ENCODE results near the gene PGS1.

PGS1 gene

DNA sequence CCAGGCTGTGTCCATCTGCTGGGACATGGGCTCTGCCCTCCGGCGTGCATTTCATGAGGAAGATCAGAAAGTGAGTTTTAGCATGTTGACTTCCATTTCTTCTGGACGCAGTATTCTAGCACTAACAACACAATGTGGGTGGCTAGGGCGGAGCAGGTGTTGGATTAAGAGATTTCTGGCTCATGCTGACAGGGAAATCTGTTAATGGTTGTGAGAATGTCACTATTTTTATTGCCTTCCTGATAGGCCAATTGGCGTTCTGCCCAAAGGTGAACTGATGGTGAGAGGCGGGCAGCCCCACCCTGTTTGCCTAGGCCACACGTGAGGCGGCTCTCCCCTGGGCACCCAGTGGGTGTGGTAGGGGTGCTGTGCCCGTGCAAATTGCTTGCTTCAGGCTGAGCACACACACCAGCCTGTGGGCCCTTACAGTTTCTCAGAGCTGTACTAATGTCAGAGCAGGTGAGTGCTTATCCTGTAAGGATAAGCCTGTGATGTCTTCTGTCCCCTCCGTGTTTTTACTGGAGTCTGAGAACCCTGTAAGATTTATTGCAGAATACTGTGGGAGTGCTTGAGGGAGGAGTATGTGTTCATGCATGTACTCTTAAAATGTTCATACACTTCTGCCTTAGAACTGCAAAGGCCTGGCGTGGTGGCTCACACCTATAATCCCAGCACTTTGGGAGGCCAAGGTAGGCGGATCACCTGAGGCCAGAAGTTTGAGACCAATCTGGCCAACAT, 30.9 kb downstream of the PGS1 start:
- DNase-seq, result no peak

DNA sequence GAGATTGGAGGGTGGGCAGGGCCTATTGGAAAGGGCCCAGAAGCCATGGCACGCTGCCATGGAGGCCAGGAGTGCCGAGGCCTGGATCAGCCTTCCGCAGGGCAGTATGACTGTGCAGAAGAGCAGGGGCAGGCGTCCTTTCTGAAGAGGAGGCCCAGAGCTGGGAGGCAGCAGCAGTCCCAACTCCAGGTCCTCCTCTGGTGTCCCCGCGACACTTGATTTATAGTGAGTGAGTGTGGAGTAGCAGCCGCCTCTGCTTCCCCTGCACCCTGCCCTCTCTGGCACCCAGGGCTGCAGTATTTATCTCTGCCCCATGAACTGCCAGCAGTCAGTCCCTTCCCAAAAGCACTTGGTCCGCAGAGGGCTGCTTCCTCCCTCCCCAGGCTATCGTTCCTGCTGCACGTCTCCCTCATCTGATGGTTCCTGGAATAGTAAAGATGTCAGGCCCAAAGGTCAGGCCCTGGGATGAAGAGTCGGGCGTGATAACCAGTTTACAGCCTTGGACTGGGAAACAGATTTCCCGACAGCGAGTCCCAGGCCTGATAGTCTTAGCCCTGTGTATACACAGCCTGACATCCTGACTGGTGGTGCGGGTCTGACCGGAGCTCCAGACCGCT, 32.9 kb downstream of the PGS1 start:
- no peak for DNase-seq

DNA sequence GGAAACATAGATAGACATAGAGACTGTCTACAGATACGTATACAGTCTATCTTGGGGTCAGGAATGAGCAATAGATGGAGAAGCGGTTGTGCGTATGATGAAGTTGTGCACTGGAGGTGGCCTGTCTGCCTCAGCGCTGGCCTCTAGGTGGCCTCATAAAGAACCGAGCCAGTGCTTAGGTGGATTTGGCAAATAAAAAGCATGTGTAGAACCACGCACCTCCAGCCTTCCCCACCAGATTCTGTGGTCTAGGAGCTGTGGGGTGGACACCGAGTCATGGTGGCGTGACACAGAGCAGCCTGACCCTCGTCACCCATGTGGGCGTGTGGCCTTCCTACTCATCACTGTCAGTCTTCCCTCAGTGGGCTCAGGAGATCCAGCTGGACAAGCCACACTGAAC, 34.0 kb downstream of the PGS1 start:
- DNase-seq, result peak; percentile 72 to 73

DNA sequence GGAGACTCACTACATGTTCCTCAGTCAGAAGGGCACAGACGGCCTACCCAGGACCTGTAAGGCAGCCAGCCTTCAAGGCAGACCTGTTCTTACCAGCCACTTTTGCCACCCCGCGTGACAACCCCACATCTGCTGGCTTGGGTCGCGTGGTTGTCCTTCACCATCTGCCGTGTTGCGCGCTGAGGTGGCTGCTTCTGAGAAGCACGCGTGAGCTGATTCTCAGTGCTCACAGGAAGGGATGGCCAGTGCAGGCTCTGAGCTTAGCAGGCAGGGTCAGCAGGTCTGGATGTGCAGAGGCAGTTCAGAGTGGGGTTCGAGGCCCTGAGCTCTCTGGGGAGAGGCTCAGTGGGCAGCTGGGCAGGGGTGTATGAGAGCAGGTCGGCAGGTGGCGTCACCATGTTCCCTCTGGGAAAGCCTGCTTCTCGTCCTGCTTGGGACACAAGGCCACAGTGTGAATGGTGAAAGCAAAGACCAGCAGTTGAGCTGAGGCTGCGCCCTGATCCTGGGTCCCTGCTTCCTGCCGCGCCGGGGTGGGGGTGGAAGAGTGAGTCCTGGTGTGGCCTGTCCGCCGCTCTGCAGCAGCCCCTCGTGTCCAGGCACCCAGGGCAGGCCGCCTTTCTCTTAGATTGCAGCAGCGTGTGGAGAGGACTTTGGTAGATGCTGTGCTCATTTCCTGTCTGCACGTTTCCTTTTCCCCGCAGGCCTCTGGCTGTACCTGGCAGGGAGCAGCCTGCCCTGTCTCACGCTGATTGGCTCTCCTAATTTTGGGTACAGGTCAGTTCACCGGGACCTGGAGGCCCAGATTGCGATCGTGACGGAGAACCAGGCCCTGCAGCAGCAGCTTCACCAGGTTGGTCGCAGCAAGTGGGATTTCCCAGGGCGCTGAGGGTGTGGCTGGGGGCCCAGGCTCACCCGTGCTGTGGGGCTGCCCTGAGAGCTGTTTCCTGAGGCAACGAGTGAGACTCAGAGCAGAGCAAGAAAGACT, 36.0 kb downstream of the PGS1 start:
- DNase-seq, result peak; percentile 60 to 67

DNA sequence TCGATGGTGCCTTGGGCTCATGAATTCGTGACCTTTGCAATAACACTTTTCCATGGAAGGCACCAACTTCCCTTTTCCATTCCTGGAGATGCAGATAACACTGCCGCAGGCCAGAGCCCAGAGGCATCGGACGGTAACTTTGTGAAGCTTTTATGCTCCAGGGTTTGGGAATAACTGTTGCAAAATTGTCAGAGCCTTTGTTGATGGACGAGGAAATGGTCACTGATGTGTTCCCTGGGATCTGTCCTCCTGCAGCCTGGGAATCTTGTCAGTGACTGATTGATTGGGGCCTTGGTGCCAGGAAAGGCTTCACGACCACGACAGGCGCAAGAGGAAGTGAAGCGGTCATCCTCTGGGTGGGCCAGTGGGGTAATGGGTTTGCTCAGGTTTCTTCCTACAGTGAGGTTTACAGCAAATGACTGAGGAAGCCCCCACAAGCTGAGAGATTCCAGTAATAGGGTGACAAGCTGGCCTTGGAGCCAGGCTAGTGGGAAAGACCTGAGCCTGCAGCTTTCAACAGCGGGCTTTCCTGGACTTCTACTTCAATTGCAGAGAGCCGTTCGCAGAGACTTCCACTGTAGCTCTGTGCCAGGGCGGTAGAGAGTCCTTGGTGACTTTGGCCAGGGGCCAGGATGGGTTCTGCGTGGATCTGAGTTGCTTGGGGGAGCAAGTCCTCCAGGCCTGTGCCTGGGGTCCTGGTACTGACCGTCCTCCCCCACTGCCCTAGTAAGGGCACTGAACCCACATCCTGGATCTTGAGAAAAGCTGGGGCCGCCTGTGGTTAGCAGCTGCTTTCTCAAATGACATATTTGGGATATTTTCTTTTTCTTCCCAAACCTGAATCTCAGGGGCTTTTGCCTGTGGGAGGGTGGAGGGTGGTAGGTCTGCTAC, 37.6 kb downstream of the PGS1 start:
- DNase-seq, result no peak

DNA sequence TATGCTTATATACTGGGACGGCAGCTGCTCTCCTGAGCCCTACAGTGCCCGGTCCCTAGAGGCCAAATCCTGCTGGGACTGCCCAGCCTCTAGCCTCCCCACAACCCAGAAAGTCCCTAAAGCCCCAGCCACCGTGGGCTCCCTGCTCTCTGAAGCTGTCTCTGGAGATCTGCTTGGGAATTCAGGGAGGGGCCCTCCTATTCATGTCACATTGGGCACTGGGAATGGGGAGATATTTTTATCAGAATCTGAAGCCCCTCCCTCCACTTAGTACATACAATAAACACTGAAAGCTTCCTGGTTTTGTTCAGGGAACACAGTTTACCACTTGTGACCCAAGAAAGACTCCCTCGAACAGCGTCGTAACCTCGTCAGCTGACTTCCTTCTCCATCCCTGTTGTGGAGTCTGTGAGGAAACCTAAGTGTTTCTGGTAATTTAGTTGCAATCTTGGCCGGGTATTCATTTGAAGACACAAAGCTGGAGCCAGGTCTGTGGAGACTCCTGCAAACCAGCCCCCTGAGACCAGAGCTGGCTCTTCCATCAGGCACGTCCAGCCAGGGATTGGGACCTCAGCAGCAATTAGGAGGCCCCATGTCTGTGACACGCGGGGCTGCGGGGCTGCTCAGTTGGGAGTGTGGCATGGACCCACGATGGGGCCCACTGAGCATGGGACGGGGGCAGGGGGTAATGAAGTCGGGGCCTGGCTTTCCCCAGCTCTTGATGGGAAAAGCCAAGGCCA, 38.5 kb downstream of the PGS1 start:
- no peak for DNase-seq

DNA sequence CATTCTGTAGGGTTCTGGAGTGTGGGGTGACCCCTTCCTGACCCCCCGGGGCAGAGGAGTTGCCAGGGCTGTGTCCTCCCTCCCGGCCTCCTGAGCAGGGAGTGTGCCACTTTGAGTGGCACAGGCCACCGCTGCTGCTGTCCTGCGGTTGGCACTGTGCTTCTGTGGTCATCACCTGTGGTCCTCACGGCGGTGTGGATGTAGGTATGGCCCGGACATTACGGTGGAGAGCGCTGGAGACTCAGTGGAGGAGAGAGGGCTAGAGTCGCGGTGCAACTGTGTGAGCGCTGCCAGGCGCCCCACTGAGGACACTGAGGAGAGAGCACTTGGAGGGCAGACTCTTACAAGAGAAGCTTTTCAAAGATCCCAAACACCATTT, 39.1 kb downstream of the PGS1 start:
- no peak for DNase-seq

DNA sequence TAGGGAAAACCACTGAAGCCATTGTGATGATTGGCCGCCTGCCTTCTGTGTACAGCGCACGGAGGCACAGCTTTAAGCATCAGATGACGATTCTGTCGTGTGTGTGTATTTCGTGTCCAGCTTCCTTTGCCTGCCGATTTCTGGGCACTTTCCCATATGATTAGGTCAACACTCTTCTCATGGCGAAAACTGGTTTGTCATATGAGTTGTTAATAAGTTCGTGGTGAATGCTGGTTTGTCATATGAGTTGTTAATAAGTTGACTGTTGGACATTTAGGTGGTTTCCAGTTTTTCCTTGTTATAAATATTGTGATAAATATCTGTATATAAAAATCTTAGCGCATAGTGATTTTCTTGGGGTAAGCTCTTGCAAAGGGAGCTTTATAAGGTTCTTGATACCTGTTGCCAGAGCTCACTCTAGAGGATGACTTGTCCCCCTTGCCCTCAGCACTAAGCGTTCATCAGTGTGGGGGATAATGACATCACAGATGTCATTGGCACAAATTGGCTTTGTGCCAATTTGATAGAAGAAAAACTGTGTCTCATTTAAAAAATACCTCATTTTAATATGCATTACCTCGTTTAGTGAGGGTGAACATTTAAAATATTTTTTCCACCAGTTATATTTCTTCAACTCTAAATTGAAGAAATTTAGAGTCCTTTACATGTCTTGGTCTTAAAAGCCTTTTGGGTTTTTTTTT, 40.0 kb downstream of the PGS1 start:
- DNase-seq, result no peak

DNA sequence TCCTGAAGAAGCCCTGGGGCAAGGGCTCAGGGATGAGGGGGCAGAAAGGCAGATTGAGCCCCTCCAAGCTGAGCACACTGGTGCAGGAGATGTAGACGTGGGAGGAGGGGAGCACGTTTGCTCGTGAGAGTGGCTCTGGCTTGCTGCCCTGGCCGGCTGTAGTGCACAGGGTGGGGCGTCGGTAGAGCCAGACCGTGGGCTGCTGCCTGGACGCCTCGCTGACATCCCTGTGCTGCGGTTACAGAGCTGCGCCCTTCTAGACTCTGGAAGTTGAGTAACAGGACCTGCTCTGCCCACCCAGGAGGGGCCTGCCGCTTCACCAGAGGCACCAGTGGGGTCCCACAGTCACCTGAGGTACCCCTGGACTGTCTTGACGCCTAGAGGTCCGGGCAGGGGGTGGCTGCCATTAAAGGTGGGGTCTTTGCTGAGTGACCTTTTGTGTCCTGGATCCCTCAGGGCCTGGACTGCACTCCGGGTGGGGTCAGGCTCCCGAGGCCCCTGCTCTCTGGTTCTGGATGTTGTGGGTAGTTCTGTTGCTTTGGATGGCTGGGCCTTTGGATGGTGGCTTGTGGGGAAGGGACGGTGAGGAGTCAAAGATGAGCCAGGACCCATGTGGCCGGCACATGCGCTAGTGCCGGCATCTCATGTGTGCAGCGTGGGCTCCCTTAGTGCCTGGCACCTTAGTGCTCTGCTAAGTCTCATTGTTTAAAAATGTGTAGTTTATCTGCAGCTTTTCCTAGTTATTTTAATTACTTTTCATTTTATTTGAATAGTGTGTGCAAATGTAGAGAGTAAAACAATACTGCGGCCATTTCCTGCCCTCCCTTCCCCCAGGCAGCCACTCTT, 41.7 kb downstream of the PGS1 start:
- no peak for DNase-seq

DNA sequence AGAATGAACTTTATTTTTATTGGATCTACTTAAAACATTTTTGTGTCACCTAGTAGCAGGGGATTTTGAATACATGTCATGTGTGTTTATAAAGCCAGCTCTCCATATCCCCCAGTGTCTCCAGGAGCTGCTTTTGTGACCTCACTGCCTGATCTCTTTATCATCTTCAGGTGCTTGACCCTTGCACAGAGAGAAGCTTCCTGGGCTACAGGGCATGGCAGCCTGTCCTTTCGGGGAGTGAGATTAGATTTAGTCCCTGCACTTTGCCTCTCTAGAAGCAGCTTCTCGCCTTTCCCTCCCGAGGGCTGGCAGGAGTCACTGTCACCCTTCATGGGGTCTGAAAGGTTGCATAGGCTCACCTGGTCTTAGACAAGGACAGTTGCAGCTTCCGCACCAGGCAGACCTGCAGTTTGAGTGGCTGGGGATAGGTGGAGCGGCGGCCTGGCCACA, 42.7 kb downstream of the PGS1 start:
- no peak for DNase-seq

DNA sequence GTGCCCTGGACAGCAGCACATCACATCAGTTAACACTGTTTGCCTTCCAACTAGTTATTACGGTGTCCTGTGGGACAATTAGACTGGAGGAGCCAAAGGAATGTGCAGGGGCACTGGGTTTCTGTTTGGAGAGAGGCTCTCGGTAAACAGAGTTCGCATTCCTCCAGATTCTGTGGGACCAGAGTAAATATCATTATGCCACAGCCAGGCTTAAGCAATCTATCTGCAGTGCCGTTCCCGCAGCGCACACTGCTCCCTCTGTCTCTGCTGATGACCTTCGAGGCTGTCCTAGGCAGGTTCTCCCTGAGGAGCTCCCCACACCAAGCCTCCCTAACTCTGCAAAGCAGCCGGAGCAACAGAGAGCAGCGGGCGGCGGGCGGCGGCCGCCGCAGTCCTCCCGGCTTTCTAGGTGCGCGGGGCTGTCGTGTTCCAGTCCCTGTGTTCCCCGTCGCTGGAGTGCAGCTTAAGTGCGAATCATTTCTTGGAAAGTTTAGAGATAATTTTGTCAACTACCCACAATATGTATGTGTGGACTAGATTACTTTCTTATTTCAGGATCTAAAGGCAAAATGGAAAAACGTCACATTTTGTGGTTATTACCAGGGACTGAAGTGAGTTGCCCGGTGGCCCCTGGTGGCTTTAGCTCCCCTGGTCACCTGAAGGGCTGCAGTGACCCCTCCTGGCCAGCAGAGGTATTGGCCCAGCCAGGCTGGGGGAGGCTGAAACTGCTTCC, 43.3 kb downstream of the PGS1 start:
- peak; percentile 80 to 87 for DNase-seq

DNA sequence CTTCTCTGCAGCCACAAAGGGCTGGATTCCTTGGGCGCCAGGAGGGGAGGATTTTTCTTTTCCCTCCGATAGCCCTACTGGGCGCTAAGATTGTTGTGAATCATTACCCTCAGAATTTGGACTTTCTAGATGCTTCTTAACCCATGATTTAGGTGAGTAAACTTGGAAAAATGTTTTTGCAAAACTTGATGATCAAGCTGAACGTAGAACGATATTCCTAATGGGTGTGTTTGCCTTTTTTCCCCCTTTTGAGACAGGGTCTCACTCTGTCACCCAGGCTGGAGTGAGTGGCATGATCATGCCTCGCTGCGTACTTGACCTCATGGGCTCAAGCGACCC, 43.8 kb downstream of the PGS1 start:
- DNase-seq, result no peak

DNA sequence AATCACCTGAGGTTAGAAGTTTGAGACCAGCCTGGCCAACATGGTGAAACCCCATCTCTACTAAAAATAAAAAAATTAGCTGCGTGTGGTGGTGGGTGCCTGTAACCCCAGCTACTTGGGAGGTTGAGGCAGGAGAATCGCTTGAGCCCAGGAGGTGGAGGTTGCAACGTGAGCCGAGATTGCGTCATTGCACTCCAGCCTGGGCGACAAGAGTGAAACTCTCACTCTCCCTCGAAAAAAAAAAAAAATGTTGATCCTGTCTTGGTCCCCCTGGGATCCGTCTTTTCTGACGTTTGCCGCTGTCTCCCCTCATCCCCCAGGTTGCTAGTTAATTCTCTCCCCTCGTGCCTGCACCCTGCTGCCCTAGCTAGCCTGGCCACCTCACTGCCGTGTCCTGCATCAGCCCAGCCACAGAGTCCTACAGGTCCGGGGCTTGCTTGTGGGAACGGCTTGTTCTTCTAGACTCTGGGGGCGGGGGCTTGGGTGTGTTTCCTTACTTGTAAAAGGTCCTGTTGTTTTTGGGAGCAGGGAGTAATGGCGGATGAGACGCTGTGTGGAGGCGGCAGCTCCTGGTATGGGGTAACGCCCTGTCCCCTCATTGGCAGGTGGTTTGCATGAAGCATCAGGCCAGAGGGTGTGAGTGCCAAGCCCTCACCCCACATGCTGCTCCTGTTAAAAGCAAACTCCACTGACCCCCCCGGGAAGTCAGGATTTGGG, 44.6 kb downstream of the PGS1 start:
- no peak for DNase-seq

DNA sequence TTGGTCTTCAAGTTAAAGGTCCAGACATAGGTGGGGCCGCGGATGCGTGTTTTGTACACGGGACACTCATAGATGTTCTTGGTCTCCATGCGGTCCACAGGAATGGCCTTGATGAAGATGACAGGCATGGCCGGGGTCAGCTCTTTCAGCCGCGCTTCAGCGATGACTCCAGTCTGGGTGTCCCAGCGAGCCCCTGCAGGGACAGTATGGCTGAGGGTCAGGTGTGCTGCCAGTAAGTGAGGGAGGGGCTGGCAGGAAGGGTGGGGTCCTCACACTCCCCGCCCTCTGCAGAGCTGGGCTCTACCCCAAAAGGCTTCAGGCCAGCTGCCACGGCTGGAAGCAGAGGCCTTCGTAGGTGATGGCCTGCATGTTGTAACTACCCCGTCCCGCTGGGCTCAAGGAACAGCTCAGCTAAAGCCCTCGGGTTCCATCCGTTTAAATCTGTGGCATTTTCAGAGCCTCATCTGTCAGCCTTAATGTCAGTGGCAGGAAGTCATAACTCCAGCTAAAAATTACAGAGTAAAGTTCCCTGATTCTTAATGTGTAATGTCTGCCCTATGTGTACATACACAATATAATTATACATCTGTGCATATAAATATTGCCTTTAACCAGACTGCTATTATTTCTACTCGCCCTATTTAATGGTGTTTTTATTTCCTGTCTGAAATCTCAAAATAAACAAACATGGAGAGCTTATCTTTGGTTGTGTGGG, 45.7 kb downstream of the PGS1 start:
- no peak for DNase-seq

DNA sequence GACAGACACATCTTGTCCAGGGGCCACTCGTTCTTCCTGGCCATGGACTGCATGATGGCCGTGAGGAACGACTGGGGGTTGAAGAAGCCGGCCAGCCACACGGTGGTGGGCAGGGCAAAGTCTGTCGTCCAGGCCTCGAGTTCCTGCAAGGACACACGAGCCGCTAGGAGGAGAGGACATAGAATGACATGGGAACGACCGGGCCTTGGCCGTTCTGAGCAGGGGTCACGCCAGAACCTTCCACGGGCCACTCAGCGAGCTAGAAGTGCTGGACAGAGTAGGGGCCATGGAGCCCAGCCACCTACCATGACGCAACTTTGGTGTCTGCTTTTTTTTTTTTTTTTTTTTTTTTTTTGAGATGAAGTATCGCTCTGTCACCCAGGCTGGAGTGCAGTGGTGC, 47.0 kb downstream of the PGS1 start:
- no peak for DNase-seq

DNA sequence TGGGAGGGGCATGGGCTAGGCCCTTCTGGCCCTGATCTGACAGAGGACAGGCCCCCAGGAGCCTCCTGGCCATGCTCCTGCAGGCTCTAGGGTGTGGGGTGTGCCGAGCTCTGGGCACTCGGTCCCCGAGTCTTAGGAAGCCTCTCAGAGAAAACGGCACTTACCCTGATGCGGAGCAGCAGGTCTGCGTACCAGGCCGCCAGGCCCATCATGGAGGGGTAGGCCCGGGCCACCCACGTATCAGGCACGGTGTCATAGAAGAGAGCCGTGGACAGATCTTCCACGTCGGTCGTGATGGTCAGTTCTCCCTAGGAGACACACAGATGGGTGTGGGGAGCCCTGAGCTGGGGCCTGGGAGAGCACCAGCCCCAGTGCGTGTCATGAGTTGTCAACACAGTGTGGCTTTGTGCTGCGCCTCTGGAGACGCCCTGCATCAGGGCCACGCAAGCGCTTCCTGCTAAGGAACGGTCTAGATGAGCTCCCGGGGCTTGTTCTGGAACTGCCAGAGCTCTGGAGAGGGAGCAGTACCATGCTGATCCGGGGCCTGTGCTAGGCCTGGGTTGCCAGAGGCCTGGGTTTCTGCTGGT, 47.9 kb downstream of the PGS1 start:
- DNase-seq, result no peak

DNA sequence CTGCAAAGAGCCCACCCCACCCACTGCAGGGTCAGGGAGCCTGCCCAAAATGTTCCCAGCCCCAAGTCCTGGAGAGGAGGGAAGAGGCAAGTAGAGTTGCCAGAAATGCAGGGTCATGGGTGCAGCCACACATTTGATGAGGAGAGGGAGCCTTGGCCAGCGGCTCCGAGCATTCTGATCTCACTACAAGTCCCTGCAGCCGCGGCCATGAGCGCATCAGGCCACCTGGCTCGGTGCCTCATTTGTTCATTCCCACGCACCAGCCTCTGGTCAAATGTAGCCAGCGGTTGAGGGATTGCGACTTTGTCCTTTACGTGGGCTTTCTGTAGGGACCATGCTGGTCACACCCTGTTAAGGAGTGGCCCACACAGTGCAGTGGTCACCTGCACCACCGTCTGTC, 48.7 kb downstream of the PGS1 start:
- DNase-seq, result no peak

Data from activated T-cell treated with anti-CD3 and anti-CD28 coated beads, Interleukin-2, amount 50 U/mL, for 48 hours (primary cell).